ENCODE data around the gene PRKRA. TPM values are rescaled to one million over a fixed set of nuclear protein-coding genes. Genes with fewer than 3 reads are reported as not detected.

The PRKRA gene
- total RNA-seq, 1 experiment from 2014 or later: 60.2 TPM

DNA sequence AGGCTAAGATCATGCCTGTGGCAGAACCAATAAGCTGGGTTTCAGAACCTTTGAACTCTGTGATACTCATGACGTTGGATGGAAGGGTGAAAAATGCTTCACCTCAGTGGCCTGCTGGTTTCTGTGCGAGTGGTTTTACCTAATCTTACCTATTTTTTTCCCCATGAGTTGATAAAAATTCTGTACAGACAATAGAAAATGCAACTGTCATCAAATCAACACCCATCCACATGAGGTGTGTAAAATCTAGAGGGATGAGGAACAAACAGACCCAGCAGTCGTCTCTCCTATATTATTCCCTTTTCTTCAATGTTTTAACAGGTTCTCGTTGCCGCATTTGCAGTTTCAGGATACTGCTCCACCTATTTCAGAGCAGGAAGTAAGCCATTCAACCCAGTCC, 67.3 kb downstream of the PRKRA start:
- intact Hi-C loops (cut with micrococcal nuclease; ENCODE audit: unreplicated experiment): no loop called here
- Mint-ChIP-seq H3K27ac (ENCODE audit: unreplicated experiment) (no peak overlapping the region), H3K4me3 (ENCODE audit: unreplicated experiment) (no peak overlapping the region), H3K27me3 (ENCODE audit: insufficient read depth, unreplicated experiment) (no peaks in the 10 kb centered on the region), H3K36me3 (ENCODE audit: insufficient read depth, unreplicated experiment) (no peaks in the 10 kb centered on the region), H3K4me1 (ENCODE audit: low read depth, unreplicated experiment) (peaks cover 19% of the 10 kb centered on the region), H3K9me3 (ENCODE audit: unreplicated experiment) (no peaks in the 10 kb centered on the region)
- no peaks in the 10 kb centered on the region for H3K27me3 ChIP-seq (replicated peaks; ENCODE audit: control insufficient read depth, insufficient read depth, low read length)
- H3K36me3 ChIP-seq (ENCODE audit: control insufficient read depth, insufficient read depth, low read length): no peaks in the 10 kb centered on the region
- POLR2A ChIA-PET: no interaction called here
- CTCF ChIA-PET: no interaction called here
- H3K4me1 ChIP-seq: peaks cover 12% of the 10 kb centered on the region; the same call in 1 of the 2 replicates
- no TSS peak for BruUV-seq (replicated peaks)
- no peak for DNase-seq
- no peak overlapping the region for H3K4me3 ChIP-seq (ENCODE audit: low read depth, low read length)
- TF ChIP-seq, protein P1, sequence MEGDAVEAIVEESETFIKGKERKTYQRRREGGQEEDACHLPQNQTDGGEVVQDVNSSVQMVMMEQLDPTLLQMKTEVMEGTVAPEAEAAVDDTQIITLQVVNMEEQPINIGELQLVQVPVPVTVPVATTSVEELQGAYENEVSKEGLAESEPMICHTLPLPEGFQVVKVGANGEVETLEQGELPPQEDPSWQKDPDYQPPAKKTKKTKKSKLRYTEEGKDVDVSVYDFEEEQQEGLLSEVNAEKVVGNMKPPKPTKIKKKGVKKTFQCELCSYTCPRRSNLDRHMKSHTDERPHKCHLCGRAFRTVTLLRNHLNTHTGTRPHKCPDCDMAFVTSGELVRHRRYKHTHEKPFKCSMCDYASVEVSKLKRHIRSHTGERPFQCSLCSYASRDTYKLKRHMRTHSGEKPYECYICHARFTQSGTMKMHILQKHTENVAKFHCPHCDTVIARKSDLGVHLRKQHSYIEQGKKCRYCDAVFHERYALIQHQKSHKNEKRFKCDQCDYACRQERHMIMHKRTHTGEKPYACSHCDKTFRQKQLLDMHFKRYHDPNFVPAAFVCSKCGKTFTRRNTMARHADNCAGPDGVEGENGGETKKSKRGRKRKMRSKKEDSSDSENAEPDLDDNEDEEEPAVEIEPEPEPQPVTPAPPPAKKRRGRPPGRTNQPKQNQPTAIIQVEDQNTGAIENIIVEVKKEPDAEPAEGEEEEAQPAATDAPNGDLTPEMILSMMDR (IDR thresholded peaks at IDR 0.05; ENCODE audit: insufficient read depth in 1 of 2, low read depth in 1 of 2, low read length in 1 of 2, severe bottlenecking in 1 of 2, unreplicated experiment in 1 of 2): no peak
- no peaks in the 10 kb centered on the region for H3K9me3 ChIP-seq

Other genes starting within 250 kb of the PRKRA start
- gene PJVK, start 203 bp upstream of the PRKRA start, total RNA-seq (2022): 2.1 and 2.9 TPM in 2 replicates
- gene FKBP7, start 27.4 kb upstream of the PRKRA start, total RNA-seq (2022): 1.3 and 2.4 TPM in 2 replicates
- gene PLEKHA3, start 29.3 kb upstream of the PRKRA start, total RNA-seq (2022): 16.9 and 18.5 TPM in 2 replicates

Data from Caco-2 (cell line).